GM23248 (cell line): ENCODE measurements around the gene KIF3A. TPM values are rescaled to one million over a fixed set of nuclear protein-coding genes. Genes with fewer than 3 reads are reported as not detected.

Experiments used
- DNase-seq: peaks from one replicate; pipeline ENCODE4 v3.0.0-alpha.2; 2015
- H2AFZ ChIP-seq: fragments of 200-600 bp; sonication (generic); 2 replicates; pipeline ENCODE4 v1.6.1; 2016; ENCODE audit warnings: antibody characterized with exemption
- H3F3A ChIP-seq: fragments of 200-600 bp; sonication (generic); 2 replicates; pipeline ENCODE4 v1.6.1; 2016; ENCODE audit warnings: mild to moderate bottlenecking, antibody characterized with exemption, mixed run types; ENCODE audit not compliant: insufficient read depth
- H3K27ac ChIP-seq: fragments of 200-600 bp; sonication (generic); 2 replicates; pipeline ENCODE4 v1.5.1; 2016; ENCODE audit warnings: mild to moderate bottlenecking
- H3K27me3 ChIP-seq: fragments of 200-600 bp; sonication (generic); replicated peaks from 2 replicates; pipeline ENCODE4 v1.6.1; 2016; ENCODE audit warnings: mild to moderate bottlenecking; ENCODE audit not compliant: insufficient read depth
- H3K36me3 ChIP-seq: fragments of 200-600 bp; sonication (generic); 2 replicates; pipeline ENCODE4 v1.6.1; 2016; ENCODE audit warnings: low read depth, mild to moderate bottlenecking
- H3K4me1 ChIP-seq: fragments of 200-600 bp; sonication (generic); 2 replicates; pipeline ENCODE4 v1.6.1; 2016; ENCODE audit warnings: mild to moderate bottlenecking; ENCODE audit not compliant: insufficient read depth
- H3K4me2 ChIP-seq: fragments of 200-600 bp; sonication (generic); one replicate; pipeline ENCODE4 v1.6.1; 2016; ENCODE audit warnings: mild to moderate bottlenecking; ENCODE audit not compliant: unreplicated experiment
- H3K4me3 ChIP-seq: fragments of 200-600 bp; sonication (generic); 2 replicates; pipeline ENCODE4 v1.5.1; 2016; ENCODE audit warnings: mild to moderate bottlenecking
- H3K79me2 ChIP-seq: fragments of 200-600 bp; sonication (generic); 2 replicates; pipeline ENCODE4 v1.6.1; 2016; ENCODE audit warnings: mild to moderate bottlenecking; ENCODE audit not compliant: insufficient read depth
- H3K9ac ChIP-seq: fragments of 200-600 bp; sonication (generic); 2 replicates; pipeline ENCODE4 v1.6.1; 2016; ENCODE audit warnings: mild to moderate bottlenecking
- H3K9me2 ChIP-seq: fragments of 200-600 bp; sonication (generic); 2 replicates; pipeline ENCODE4 v1.6.1; 2016; ENCODE audit warnings: mixed run types, mild to moderate bottlenecking, moderate library complexity; ENCODE audit not compliant: insufficient read depth
- H3K9me3 ChIP-seq: fragments of 200-600 bp; sonication (generic); one replicate; pipeline ENCODE4 v1.6.1; 2017; ENCODE audit warnings: low read depth
- H4K20me1 ChIP-seq: fragments of 200-600 bp; sonication (generic); 2 replicates; pipeline ENCODE4 v1.6.0; 2016; ENCODE audit not compliant: insufficient read depth
- EZH2 ChIP-seq: fragments of 200-600 bp; sonication (generic); IDR thresholded peaks from 2 replicates; pipeline ENCODE4 v1.6.1; 2018; ENCODE audit warnings: antibody characterized with exemption, mild to moderate bottlenecking; ENCODE audit not compliant: insufficient read depth, poor library complexity, severe bottlenecking
- EZH2phosphoT487 ChIP-seq: fragments of 200-600 bp; sonication (generic); IDR thresholded peaks from 2 replicates; pipeline ENCODE4 v1.6.1; 2018; ENCODE audit warnings: antibody characterized with exemption, moderate library complexity, mild to moderate bottlenecking, low read depth; ENCODE audit not compliant: insufficient read depth
- WGBS, 2 experiments: methylation state at CpG; one replicate each; pipeline ENCODE4 v1.1.6; 2015 to 2017; ENCODE audit warnings: low lambda C conversion rate in 2 of 2, low coverage in 1 of 2; ENCODE audit errors: missing lambda C conversion rate in 2 of 2; 5-methylcytosine and 5-hydroxymethylcytosine counted together
- in situ Hi-C: fragments of 300-500 bp; cut with MboI; formaldehyde crosslinking; loops from 2 replicates; pipeline ENCODE4 v1.15.0; 2020
- polyA plus RNA-seq: library from polyadenylated mRNA; unstranded; fragments of >200 nt; fragmentation: Nextera tagmentation; extraction: Ambion mirVana; gene quantifications from 2 replicates; pipeline ENCODE4 v1.2.1, GENCODE V29; 2016
- total RNA-seq: library from RNA; depleted of rRNA; stranded (reverse); fragments of >200 nt; shearing (Covaris generic); gene quantifications from 2 replicates; pipeline ENCODE4 v1.2.3, GENCODE V29; 2014

Gene KIF3A
- total and polyA plus RNA-seq, 2 experiments from 2014 or later, result 6.8 to 18.8 TPM

DNA sequence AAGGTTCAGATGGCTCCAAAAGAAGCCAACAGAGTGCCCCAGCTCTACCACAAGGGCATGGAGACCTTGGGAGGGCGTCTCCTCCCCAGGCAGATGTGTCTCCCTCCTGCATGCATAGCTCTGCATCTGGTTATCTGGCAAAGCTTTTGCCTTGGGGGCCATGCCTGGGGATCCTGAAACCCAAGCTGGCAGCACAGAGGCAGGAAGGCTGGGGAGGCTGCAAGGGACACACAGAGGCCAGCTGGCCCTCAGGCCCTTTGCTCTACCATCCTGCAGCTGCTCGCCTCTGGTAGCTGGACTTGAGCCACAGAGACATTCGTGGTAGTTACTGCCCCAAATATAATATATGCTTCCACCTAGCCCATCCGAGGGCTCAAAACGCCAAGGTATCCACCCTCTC lies 35.8 kb upstream of the KIF3A start:
- Histone ChIP-seq H3K27ac (no peak overlapping the region), H3K4me1 (peaks cover 34% of the 10 kb centered on the region), H2AFZ (no peak overlapping the region), H3K27me3 (no peaks in the 10 kb centered on the region), H3K4me2 (no peak overlapping the region), H4K20me1 (peaks cover 4% of the 10 kb centered on the region), H3K79me2 (peaks cover 81% of the 10 kb centered on the region), H3F3A (0 out of 2 replicates have a peak, but pooled peaks cover 9% of the 10 kb centered on the region), H3K4me3 (no peak overlapping the region), H3K9ac (no peak overlapping the region), H3K9me3 (no peaks in the 10 kb centered on the region), H3K9me2 (no peaks in the 10 kb centered on the region), H3K36me3 (no peaks in the 10 kb centered on the region)
- DNase-seq, result no peak
- TF ChIP-seq EZH2, result no peak
- no peak for TF ChIP-seq EZH2phosphoT487
- in situ Hi-C loops, result no loop called here
- WGBS, 2 experiments, result 80 to 91% methylated on average over 5 of the region's 5 CpGs

- no peak overlapping the region for H3K9ac ChIP-seq
- H3F3A ChIP-seq, result peaks cover 13% of the 10 kb centered on the region
- no peaks in the 10 kb centered on the region for H3K36me3 ChIP-seq
- WGBS, 2 experiments, result 69 to 70% methylated on average over 8 of the region's 8 CpGs
- H2AFZ ChIP-seq, result no peak overlapping the region
- H4K20me1 ChIP-seq, result peaks cover 4% of the 10 kb centered on the region
- no peak overlapping the region for H3K4me2 ChIP-seq
- no peaks in the 10 kb centered on the region for H3K27me3 ChIP-seq
- no peak for DNase-seq
- in situ Hi-C loops, result no loop called here
- peaks cover 81% of the 10 kb centered on the region for H3K79me2 ChIP-seq
- no peaks in the 10 kb centered on the region for H3K9me3 ChIP-seq
- peaks cover 41% of the 10 kb centered on the region for H3K4me1 ChIP-seq
- no peak overlapping the region for H3K4me3 ChIP-seq
- no peak overlapping the region for H3K27ac ChIP-seq
- H3K9me2 ChIP-seq, result no peaks in the 10 kb centered on the region
- TF ChIP-seq EZH2phosphoT487, result no peak
- no peak for TF ChIP-seq EZH2
Measured at GRCh38 chr5:132772291-132773070, 35.1 kb upstream of the KIF3A start.

- no peaks in the 10 kb centered on the region for H3K36me3 ChIP-seq
- no peak overlapping the region for H2AFZ ChIP-seq
- H3K4me2 ChIP-seq, result no peak overlapping the region
- DNase-seq, result peak; percentile 43
- peaks cover 88% of the 10 kb centered on the region for H3K79me2 ChIP-seq
- no peak overlapping the region for H3K9ac ChIP-seq
- H3K9me2 ChIP-seq, result no peaks in the 10 kb centered on the region
- peaks cover 45% of the 10 kb centered on the region for H3K4me1 ChIP-seq
- WGBS, 2 experiments, result 54 to 56% methylated on average over 8 of the region's 8 CpGs
- TF ChIP-seq EZH2 (no peak), EZH2phosphoT487 (no peak)
- H3K9me3 ChIP-seq, result no peaks in the 10 kb centered on the region
- H3K27ac ChIP-seq, result 0 out of 2 replicates have a peak overlapping the region, but pooled peaks have one; percentile 24
- H3K27me3 ChIP-seq, result no peaks in the 10 kb centered on the region
- no peak overlapping the region for H3K4me3 ChIP-seq
- H4K20me1 ChIP-seq, result peaks cover 4% of the 10 kb centered on the region
- H3F3A ChIP-seq, result peaks cover 16% of the 10 kb centered on the region
- in situ Hi-C loops, result no loop called here
Measured at GRCh38 chr5:132771503-132771998, 34.2 kb upstream of the KIF3A start.

DNA sequence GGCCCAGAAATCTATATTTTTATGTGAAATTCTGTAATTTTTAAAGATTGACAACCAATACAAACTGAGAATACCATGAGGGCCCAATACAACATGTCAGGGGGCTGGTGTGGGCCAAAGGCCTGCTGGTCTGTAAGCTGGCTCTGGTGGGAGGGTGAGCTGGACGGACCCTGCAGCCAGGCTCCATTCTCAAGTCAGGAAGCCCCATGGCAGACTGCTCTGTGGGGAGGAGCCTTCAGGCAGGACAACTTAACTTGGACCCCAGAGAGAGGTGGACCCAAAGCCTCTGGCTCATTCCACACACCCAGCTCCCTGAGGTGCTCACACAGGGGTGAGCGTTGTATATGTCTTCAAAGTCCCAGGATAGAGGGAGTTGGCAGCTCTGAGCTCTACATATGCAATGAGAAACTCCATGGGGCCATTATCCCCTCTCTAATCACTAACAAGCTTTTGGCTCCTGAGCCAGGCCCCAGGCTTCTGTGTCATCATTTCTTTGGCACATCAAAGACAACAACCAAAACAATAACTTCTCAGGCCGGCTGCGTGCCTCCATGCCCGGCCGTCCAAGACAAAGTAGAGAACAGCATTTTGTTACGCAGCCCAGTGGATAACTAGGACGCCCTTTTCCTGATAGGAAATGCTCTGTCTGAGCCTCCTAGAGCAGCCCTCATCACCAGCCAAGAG lies 33.3 kb upstream of the KIF3A start:
- Histone ChIP-seq H3F3A (peaks cover 16% of the 10 kb centered on the region), H3K9me3 (no peaks in the 10 kb centered on the region), H3K4me1 (peaks cover 39% of the 10 kb centered on the region), H2AFZ (no peak overlapping the region), H3K36me3 (no peaks in the 10 kb centered on the region), H3K79me2 (peaks cover 91% of the 10 kb centered on the region), H3K4me3 (no peak overlapping the region), H3K27ac (peak overlapping the region; percentile 24; the same call in 1 of the 2 replicates), H3K9ac (no peak overlapping the region), H4K20me1 (peaks cover 4% of the 10 kb centered on the region), H3K27me3 (no peaks in the 10 kb centered on the region), H3K9me2 (no peaks in the 10 kb centered on the region), H3K4me2 (no peak overlapping the region)
- peak; percentile 59 for DNase-seq
- 41 to 48% methylated on average over 8 of the region's 8 CpGs for WGBS, 2 experiments
- TF ChIP-seq EZH2, result no peak
- TF ChIP-seq EZH2phosphoT487, result no peak
- in situ Hi-C loops, result no loop called here
